OCI-LY1 (cell line): ENCODE data around the gene TRMT2B.

Experiments used
- H2AFZ ChIP-seq: fragments of 200-600 bp; sonication (generic), shearing (Covaris generic); 2 replicates; pipeline ENCODE4 v1.6.0; 2014; ENCODE audit warnings: antibody characterized with exemption, mild to moderate bottlenecking, low read length
- H3F3A ChIP-seq: fragments of 200-600 bp; sonication (generic), shearing (Covaris generic); 2 replicates; pipeline ENCODE4 v1.6.0; 2014; ENCODE audit warnings: mild to moderate bottlenecking, antibody characterized with exemption, low read length, moderate library complexity; ENCODE audit not compliant: insufficient read depth
- H3K27ac ChIP-seq: fragments of 200-600 bp; sonication (generic); 2 replicates; pipeline ENCODE4 v1.5.1; 2014; ENCODE audit warnings: low read length, mixed run types, mild to moderate bottlenecking, low read depth; ENCODE audit not compliant: poor library complexity, severe bottlenecking
- H3K27me3 ChIP-seq: fragments of 200-600 bp; sonication (generic); 2 replicates; pipeline ENCODE4 v1.6.0; 2014; ENCODE audit warnings: antibody characterized with exemption, mild to moderate bottlenecking, low read length, moderate library complexity; ENCODE audit not compliant: insufficient read depth
- H3K36me3 ChIP-seq: fragments of 200-600 bp; sonication (generic); 2 replicates; pipeline ENCODE4 v1.6.1; 2014; ENCODE audit warnings: mild to moderate bottlenecking, antibody characterized with exemption, low read length, moderate library complexity, mixed read lengths; ENCODE audit not compliant: insufficient read depth
- H3K4me1 ChIP-seq: fragments of 200-600 bp; sonication (generic); 2 replicates; pipeline ENCODE4 v1.5.1; 2014; ENCODE audit warnings: mild to moderate bottlenecking, low read length, moderate library complexity; ENCODE audit not compliant: insufficient read depth, severe bottlenecking
- H3K4me2 ChIP-seq: fragments of 200-600 bp; sonication (generic), shearing (Covaris generic); 2 replicates; pipeline ENCODE4 v1.6.1; 2014; ENCODE audit warnings: low read length
- H3K4me3 ChIP-seq: fragments of 200-600 bp; sonication (generic); 2 replicates; pipeline ENCODE4 v1.5.1; 2014; ENCODE audit warnings: low read length, low read depth, mild to moderate bottlenecking, mixed read lengths; ENCODE audit not compliant: poor library complexity, severe bottlenecking
- H3K79me2 ChIP-seq: fragments of 200-600 bp; shearing (Covaris generic); 2 replicates; pipeline ENCODE4 v1.6.1; 2016; ENCODE audit warnings: mixed run types, low read length, mixed read lengths; ENCODE audit not compliant: insufficient read depth
- H3K9ac ChIP-seq: fragments of 200-600 bp; sonication (generic), shearing (Covaris generic); 2 replicates; pipeline ENCODE4 v1.6.1; 2014; ENCODE audit warnings: mild to moderate bottlenecking, low read length, mixed read lengths
- H3K9me2 ChIP-seq: fragments of 200-600 bp; sonication (generic), shearing (Covaris generic); 2 replicates; pipeline ENCODE4 v1.6.1; 2014; ENCODE audit warnings: low read depth, mild to moderate bottlenecking, low read length, mixed read lengths
- H3K9me3 ChIP-seq: fragments of 200-600 bp; shearing (Covaris generic); 2 replicates; pipeline ENCODE4 v1.6.1; 2014; ENCODE audit warnings: low read length, mixed read lengths
- H4K20me1 ChIP-seq: fragments of 200-600 bp; sonication (generic), shearing (Covaris generic); 2 replicates; pipeline ENCODE4 v1.6.0; 2016; ENCODE audit warnings: mild to moderate bottlenecking, low read length; ENCODE audit not compliant: insufficient read depth
- CTCF ChIP-seq: fragments of 200-600 bp; sonication (generic), shearing (Covaris generic); IDR thresholded peaks from 2 replicates; pipeline ENCODE4 v1.5.1; 2017; ENCODE audit warnings: mild to moderate bottlenecking, antibody characterized with exemption, low read length, moderate library complexity, mixed read lengths
- EZH2 ChIP-seq: fragments of 200-600 bp; sonication (generic), shearing (Covaris generic); IDR thresholded peaks from 2 replicates; pipeline ENCODE4 v1.8.0; 2017; ENCODE audit warnings: borderline replicate concordance, mixed run types, mild to moderate bottlenecking, antibody characterized with exemption, low read length, moderate library complexity, mixed read lengths

The TRMT2B gene

GRCh38 chrX:101078716-101079598 lies 27.0 kb upstream of the TRMT2B start, which contains the start of gene TMEM35A:
Gene TMEM35A, plus strand, starts transcription at chrX:101078879. Its CDS starts 124 bp downstream, at chrX:101079003.
- no peaks in the 10 kb centered on the region for H3K4me1 ChIP-seq
- no peaks in the 10 kb centered on the region for H3K36me3 ChIP-seq
- no peaks in the 10 kb centered on the region for H3K9me2 ChIP-seq
- no peaks in the 10 kb centered on the region for H3K79me2 ChIP-seq
- no peak within 1 kb of the TSS for H3K9ac ChIP-seq
- TF ChIP-seq CTCF: no peak
- TF ChIP-seq EZH2: no peak
- no peaks in the 10 kb centered on the region for H3K9me3 ChIP-seq
- no peak within 1 kb of the TSS for H3K4me2 ChIP-seq
- no peaks in the 10 kb centered on the region for H4K20me1 ChIP-seq
- no peak within 1 kb of the TSS for H2AFZ ChIP-seq
- H3F3A ChIP-seq: no peaks in the 10 kb centered on the region
- H3K4me3 ChIP-seq: no peak within 1 kb of the TSS
- no peaks in the 10 kb centered on the region for H3K27me3 ChIP-seq
- no peak within 1 kb of the TSS for H3K27ac ChIP-seq

GRCh38 chrX:101071582-101071981 lies 19.7 kb upstream of the TRMT2B start:
- H3K36me3 ChIP-seq: no peaks in the 10 kb centered on the region
- H3K4me2 ChIP-seq: no peak overlapping the region
- no peaks in the 10 kb centered on the region for H3F3A ChIP-seq
- H3K9ac ChIP-seq: no peak overlapping the region
- H3K79me2 ChIP-seq: no peaks in the 10 kb centered on the region
- no peak overlapping the region for H3K27ac ChIP-seq
- H3K9me3 ChIP-seq: no peaks in the 10 kb centered on the region
- H4K20me1 ChIP-seq: no peaks in the 10 kb centered on the region
- H3K27me3 ChIP-seq: no peaks in the 10 kb centered on the region
- no peak overlapping the region for H3K4me3 ChIP-seq
- H3K9me2 ChIP-seq: no peaks in the 10 kb centered on the region
- no peak for TF ChIP-seq EZH2
- TF ChIP-seq CTCF: no peak
- no peak overlapping the region for H2AFZ ChIP-seq
- H3K4me1 ChIP-seq: no peaks in the 10 kb centered on the region

GRCh38 chrX:101062176-101062575 lies 10.3 kb upstream of the TRMT2B start:
- Histone ChIP-seq H3K9me3 (no peaks in the 10 kb centered on the region), H3K79me2 (no peaks in the 10 kb centered on the region), H3K9me2 (no peaks in the 10 kb centered on the region), H3K4me1 (no peaks in the 10 kb centered on the region), H3K36me3 (no peaks in the 10 kb centered on the region), H2AFZ (no peak overlapping the region), H3K4me2 (no peak overlapping the region), H3F3A (no peaks in the 10 kb centered on the region), H3K9ac (no peak overlapping the region), H3K4me3 (no peak overlapping the region), H4K20me1 (no peaks in the 10 kb centered on the region), H3K27ac (no peak overlapping the region), H3K27me3 (no peaks in the 10 kb centered on the region)
- no peak for TF ChIP-seq CTCF
- no peak for TF ChIP-seq EZH2
